Neural cell (in vitro differentiated cells): ENCODE measurements around the gene NKD2. TPM values are rescaled to one million over a fixed set of nuclear protein-coding genes. Genes with fewer than 3 reads are reported as not detected.

Source experiments
- H2AFZ ChIP-seq: fragments of 200-600, 300-800 bp; sonication (generic), shearing (Covaris generic); 2 replicates; pipeline ENCODE4 v1.6.0; 2014; ENCODE audit warnings: low read depth, mild to moderate bottlenecking, antibody characterized with exemption, low read length, moderate library complexity
- H3F3A ChIP-seq: fragments of 200-600 bp; shearing (Covaris generic); 2 replicates; pipeline ENCODE4 v1.6.1; 2016; ENCODE audit warnings: mild to moderate bottlenecking, moderate library complexity, mixed read lengths, antibody characterized with exemption, low read length; ENCODE audit not compliant: insufficient read depth, poor library complexity, severe bottlenecking
- H3K27ac ChIP-seq: fragments of 200-600, 300-800 bp; sonication (generic), shearing (Covaris generic); 2 replicates; pipeline ENCODE4 v1.5.1; 2014; ENCODE audit warnings: mild to moderate bottlenecking, low read length, moderate library complexity
- H3K27me3 ChIP-seq: fragments of 300-800, 200-600 bp; sonication (generic), shearing (Covaris generic); 2 replicates; pipeline ENCODE4 v1.6.0; 2014; ENCODE audit warnings: mild to moderate bottlenecking, low read depth, low read length, moderate library complexity; ENCODE audit not compliant: insufficient read depth
- H3K36me3 ChIP-seq: fragments of 300-800, 200-600 bp; sonication (generic), shearing (Covaris generic); 2 replicates; pipeline ENCODE4 v1.5.1; 2014; ENCODE audit warnings: mild to moderate bottlenecking, antibody characterized with exemption, low read length, moderate library complexity; ENCODE audit not compliant: insufficient read depth
- H3K4me2 ChIP-seq: fragments of 300-800, 200-600 bp; sonication (generic), shearing (Covaris generic); 2 replicates; pipeline ENCODE4 v1.6.0; 2014; ENCODE audit warnings: mild to moderate bottlenecking, low read length
- H3K4me3 ChIP-seq: fragments of 300-800, 200-600 bp; sonication (generic), shearing (Covaris generic); 2 replicates; pipeline ENCODE4 v1.5.1; 2014; ENCODE audit warnings: mild to moderate bottlenecking, low read length, moderate library complexity
- H3K79me2 ChIP-seq: fragments of 200-600 bp; shearing (Covaris generic); replicated peaks from 2 replicates; pipeline ENCODE4 v1.6.0; 2014; ENCODE audit warnings: mild to moderate bottlenecking, low read length, moderate library complexity; ENCODE audit not compliant: insufficient read depth
- H3K9ac ChIP-seq: fragments of 300-800, 200-600 bp; sonication (generic), shearing (Covaris generic); 2 replicates; pipeline ENCODE4 v1.6.1; 2016; ENCODE audit warnings: mild to moderate bottlenecking, low read length, mixed read lengths
- H3K9me2 ChIP-seq: fragments of 200-600 bp; shearing (Covaris generic); 2 replicates; pipeline ENCODE4 v1.6.1; 2016; ENCODE audit warnings: mild to moderate bottlenecking, low read length, mixed read lengths; ENCODE audit not compliant: insufficient read depth
- H3K9me3 ChIP-seq: fragments of 200-600, 300-800 bp; sonication (generic), shearing (Covaris generic); 2 replicates; pipeline ENCODE4 v1.6.1; 2016; ENCODE audit warnings: mild to moderate bottlenecking, mixed run types, low read length, moderate library complexity, mixed read lengths
- H4K20me1 ChIP-seq: fragments of 200-600 bp; shearing (Covaris generic); 2 replicates; pipeline ENCODE4 v1.6.1; 2016; ENCODE audit warnings: mild to moderate bottlenecking, mixed run types; ENCODE audit not compliant: insufficient read depth
- EP300 ChIP-seq: fragments of 450-650 bp; conservative IDR thresholded peaks from 2 replicates; pipeline ENCODE4 v1.6.1; 2014; ENCODE audit warnings: antibody characterized with exemption, mild to moderate bottlenecking, moderate library complexity; ENCODE audit not compliant: poor library complexity, severe bottlenecking
- EZH2 ChIP-seq: fragments of 200-600, 300-800 bp; shearing (Covaris generic), sonication (generic); IDR thresholded peaks from 2 replicates; pipeline ENCODE4 v1.6.1; 2014; ENCODE audit warnings: antibody characterized with exemption, low read length, borderline replicate concordance, mild to moderate bottlenecking; ENCODE audit not compliant: insufficient read depth, poor library complexity, severe bottlenecking
- MXI1 ChIP-seq: fragments of 450-650 bp; conservative IDR thresholded peaks from 2 replicates; pipeline ENCODE4 v1.6.1; 2014; ENCODE audit warnings: antibody characterized with exemption, mild to moderate bottlenecking; ENCODE audit not compliant: poor library complexity, severe bottlenecking
- POLR2AphosphoS5 ChIP-seq: IDR thresholded peaks from 2 replicates; pipeline ENCODE4 v1.6.1; 2012
- RAD21 ChIP-seq: fragments of 450-650 bp; conservative IDR thresholded peaks from 2 replicates; pipeline ENCODE4 v1.6.1; 2014; ENCODE audit warnings: antibody characterized with exemption, mild to moderate bottlenecking, moderate library complexity
- SMC3 ChIP-seq: fragments of 450-650 bp; conservative IDR thresholded peaks from 2 replicates; pipeline ENCODE4 v1.6.1; 2014; ENCODE audit warnings: antibody characterized with exemption, mild to moderate bottlenecking, moderate library complexity; ENCODE audit not compliant: poor library complexity
- TAF1 ChIP-seq: IDR thresholded peaks from 2 replicates; pipeline ENCODE4 v1.6.1; 2012; ENCODE audit warnings: low read depth
- polyA plus RNA-seq: library from polyadenylated mRNA; depleted of rRNA; stranded (reverse); fragments of >200 nt; gene quantifications from 2 replicates; pipeline ENCODE4 v1.2.3, GENCODE V29; 2014
- TF ChIP-seq, protein P1 (sequence below): IDR thresholded peaks from 2 replicates; pipeline ENCODE4 v1.6.1; 2012; ENCODE audit warnings: borderline replicate concordance
- TF ChIP-seq, protein P2 (sequence below): fragments of 450-650 bp; IDR thresholded peaks from 2 replicates; pipeline ENCODE4 v1.5.1; 2014; ENCODE audit warnings: antibody characterized with exemption, mild to moderate bottlenecking, moderate library complexity; ENCODE audit not compliant: poor library complexity, severe bottlenecking

Gene NKD2
- polyA plus RNA-seq, 1 donor from 2014 or later, result 7.2 TPM

DNA sequence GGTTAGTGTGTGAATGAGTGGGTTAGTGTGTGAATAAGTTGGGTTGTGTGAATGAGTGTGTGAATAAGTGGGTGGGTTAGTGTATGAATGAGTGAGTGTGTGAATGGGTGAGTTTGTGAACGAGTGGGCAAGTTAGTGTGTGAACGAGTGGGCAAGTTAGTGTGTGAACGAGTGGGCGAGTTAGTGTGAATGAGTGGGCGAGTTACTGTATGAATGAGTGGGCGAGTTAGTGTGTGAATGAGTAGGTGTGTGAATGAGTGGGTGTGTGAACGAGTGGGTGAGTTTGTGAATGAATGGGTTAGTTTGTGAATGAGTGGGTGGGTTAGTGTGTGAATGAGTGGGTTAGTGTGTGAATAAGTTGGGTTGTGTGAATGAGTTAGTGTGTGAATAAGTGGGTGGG, 34.7 kb downstream of the NKD2 start:
- TF ChIP-seq, protein P1, sequence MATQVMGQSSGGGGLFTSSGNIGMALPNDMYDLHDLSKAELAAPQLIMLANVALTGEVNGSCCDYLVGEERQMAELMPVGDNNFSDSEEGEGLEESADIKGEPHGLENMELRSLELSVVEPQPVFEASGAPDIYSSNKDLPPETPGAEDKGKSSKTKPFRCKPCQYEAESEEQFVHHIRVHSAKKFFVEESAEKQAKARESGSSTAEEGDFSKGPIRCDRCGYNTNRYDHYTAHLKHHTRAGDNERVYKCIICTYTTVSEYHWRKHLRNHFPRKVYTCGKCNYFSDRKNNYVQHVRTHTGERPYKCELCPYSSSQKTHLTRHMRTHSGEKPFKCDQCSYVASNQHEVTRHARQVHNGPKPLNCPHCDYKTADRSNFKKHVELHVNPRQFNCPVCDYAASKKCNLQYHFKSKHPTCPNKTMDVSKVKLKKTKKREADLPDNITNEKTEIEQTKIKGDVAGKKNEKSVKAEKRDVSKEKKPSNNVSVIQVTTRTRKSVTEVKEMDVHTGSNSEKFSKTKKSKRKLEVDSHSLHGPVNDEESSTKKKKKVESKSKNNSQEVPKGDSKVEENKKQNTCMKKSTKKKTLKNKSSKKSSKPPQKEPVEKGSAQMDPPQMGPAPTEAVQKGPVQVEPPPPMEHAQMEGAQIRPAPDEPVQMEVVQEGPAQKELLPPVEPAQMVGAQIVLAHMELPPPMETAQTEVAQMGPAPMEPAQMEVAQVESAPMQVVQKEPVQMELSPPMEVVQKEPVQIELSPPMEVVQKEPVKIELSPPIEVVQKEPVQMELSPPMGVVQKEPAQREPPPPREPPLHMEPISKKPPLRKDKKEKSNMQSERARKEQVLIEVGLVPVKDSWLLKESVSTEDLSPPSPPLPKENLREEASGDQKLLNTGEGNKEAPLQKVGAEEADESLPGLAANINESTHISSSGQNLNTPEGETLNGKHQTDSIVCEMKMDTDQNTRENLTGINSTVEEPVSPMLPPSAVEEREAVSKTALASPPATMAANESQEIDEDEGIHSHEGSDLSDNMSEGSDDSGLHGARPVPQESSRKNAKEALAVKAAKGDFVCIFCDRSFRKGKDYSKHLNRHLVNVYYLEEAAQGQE, result no peak
- TF ChIP-seq, protein P2, sequence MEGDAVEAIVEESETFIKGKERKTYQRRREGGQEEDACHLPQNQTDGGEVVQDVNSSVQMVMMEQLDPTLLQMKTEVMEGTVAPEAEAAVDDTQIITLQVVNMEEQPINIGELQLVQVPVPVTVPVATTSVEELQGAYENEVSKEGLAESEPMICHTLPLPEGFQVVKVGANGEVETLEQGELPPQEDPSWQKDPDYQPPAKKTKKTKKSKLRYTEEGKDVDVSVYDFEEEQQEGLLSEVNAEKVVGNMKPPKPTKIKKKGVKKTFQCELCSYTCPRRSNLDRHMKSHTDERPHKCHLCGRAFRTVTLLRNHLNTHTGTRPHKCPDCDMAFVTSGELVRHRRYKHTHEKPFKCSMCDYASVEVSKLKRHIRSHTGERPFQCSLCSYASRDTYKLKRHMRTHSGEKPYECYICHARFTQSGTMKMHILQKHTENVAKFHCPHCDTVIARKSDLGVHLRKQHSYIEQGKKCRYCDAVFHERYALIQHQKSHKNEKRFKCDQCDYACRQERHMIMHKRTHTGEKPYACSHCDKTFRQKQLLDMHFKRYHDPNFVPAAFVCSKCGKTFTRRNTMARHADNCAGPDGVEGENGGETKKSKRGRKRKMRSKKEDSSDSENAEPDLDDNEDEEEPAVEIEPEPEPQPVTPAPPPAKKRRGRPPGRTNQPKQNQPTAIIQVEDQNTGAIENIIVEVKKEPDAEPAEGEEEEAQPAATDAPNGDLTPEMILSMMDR, result no peak
- no peak for TF ChIP-seq SMC3
- TF ChIP-seq EP300, result no peak
- no peak for TF ChIP-seq POLR2AphosphoS5
- no peak for TF ChIP-seq RAD21
- no peak for TF ChIP-seq MXI1
- no peak for TF ChIP-seq TAF1
- no peaks in the 10 kb centered on the region for H3K36me3 ChIP-seq
- H4K20me1 ChIP-seq, result no peaks in the 10 kb centered on the region
- no peak overlapping the region for H3K9ac ChIP-seq
- H3K4me2 ChIP-seq, result no peak overlapping the region
- H3F3A ChIP-seq, result no peaks in the 10 kb centered on the region
- no peaks in the 10 kb centered on the region for H3K9me3 ChIP-seq
- H2AFZ ChIP-seq, result no peak overlapping the region
- no peaks in the 10 kb centered on the region for H3K79me2 ChIP-seq
- H3K4me3 ChIP-seq, result no peak overlapping the region
- no peaks in the 10 kb centered on the region for H3K9me2 ChIP-seq
- no peak overlapping the region for H3K27ac ChIP-seq
- H3K27me3 ChIP-seq, result no peaks in the 10 kb centered on the region

DNA sequence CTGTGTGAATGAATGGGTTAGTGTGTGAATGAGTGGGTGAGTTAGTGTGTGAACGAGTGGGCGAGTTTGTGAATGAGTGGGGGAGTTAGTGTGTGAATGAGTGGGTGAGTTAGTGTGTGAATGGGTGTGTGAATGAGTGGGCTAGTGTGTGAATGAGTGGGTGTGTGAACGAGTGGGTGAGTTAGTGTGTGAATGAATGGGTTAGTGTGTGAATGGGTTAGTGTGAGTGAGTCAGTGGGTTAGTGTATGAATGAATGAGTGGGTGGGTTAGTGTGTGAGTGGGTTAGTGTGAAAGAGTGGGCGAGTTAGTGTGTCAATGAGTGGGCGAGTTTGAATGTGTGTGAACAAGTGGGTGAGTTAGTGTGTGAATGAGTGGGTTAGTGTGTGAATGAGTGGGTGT, 35.5 kb downstream of the NKD2 start:
- Histone ChIP-seq H3K36me3 (no peaks in the 10 kb centered on the region), H3K9me3 (no peaks in the 10 kb centered on the region), H3K27me3 (no peaks in the 10 kb centered on the region), H3F3A (no peaks in the 10 kb centered on the region), H3K27ac (no peak overlapping the region), H3K4me2 (no peak overlapping the region), H3K9ac (no peak overlapping the region), H2AFZ (no peak overlapping the region), H3K9me2 (no peaks in the 10 kb centered on the region), H3K79me2 (no peaks in the 10 kb centered on the region), H4K20me1 (no peaks in the 10 kb centered on the region), H3K4me3 (no peak overlapping the region)
- TF ChIP-seq RAD21 (no peak), POLR2AphosphoS5 (no peak), EZH2 (no peak), EP300 (no peak), SMC3 (no peak), MXI1 (no peak), TAF1 (no peak)
- TF ChIP-seq, protein P1, result no peak
- TF ChIP-seq, protein P2, result no peak
